Activated CD8-positive, alpha-beta memory T cell treated with anti-CD3 and anti-CD28 coated beads for 48 hours (primary cell): ENCODE data around the gene AGBL1.
"Not testable (repeated sequence)": the region's sequence is repeated elsewhere in the genome, so short reads cannot be mapped to it uniquely, and the experiment has no call there.

Experiments used
- DNase-seq, 3 experiments: peaks; one replicate each; pipeline ENCODE4 v3.0.0-alpha.2; 2020; ENCODE audit warnings: low read depth in 2 of 3, low spot score in 2 of 3

AGBL1 gene

DNA sequence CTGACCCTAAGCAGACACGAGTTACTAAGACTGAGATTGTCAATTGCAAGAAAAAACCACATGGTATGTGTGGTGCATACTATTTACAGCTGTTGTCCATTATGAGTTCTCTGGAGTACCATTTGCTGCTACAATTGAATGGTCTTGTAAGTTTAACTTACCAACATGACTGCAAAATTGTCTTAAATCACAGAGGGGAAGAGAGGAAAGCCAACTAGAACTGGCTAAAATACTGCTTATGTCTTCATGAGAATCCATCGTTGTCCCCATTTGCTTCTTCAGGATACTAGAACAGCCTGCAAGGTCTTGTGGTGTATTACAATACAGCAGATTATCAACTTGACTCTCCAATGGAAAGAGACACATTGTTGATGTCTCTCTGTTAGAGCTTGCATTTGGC, 313.2 kb downstream of the AGBL1 start:
- no peak for DNase-seq

- DNase-seq = no peak
Observed at GRCh38 chr15:86394866-86395265, 315.2 kb downstream of the AGBL1 start.

DNA sequence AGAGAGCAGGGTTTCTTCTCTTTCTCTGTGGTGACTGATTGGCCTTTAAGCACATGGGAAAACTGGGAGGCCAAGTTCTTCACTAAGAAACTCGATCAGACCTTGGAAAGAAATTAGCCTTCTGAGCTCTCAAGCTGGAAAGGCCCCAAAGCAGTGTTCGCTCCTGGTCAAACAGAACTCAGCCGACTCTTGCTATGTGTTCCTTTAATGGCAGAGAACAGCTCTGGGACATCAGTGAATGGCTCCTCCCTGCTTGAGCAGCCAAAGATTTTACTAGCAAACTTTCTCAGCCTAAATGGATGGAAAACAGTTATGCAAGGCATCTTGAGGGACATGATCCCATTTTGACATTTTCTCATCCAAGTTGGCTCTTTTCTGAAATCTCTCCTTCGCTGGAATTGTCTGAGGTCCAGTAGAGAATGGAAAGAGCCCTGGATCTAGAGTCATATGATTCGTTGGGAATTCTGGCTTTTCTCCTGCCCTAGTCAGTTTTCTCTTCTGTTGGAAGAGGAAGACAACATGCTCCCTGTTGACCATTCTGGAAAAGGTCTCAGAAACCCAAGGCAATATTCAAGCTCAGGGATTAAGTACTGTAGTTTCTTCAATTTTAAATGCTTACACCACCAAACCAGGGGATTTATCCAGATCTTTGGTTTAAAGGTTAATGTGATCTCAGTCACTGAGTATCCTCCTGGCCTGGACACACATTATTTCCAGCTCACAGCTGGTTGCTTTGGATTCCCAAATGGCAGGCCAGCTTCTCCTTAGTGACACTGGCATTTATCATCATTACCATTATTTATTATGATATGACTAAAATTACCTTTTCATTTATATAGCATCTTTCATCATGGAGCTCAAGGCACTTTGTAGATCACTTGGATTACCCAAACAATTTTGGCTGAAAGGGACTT, 319.6 kb downstream of the AGBL1 start:
- no peak for DNase-seq

- DNase-seq = no peak
Observed at GRCh38 chr15:86403221-86403620, 323.6 kb downstream of the AGBL1 start.

- no peak for DNase-seq
Observed at GRCh38 chr15:86403914-86404583, 324.4 kb downstream of the AGBL1 start.

GRCh38 chr15:86408261-86408660, 328.6 kb downstream of the AGBL1 start:
- DNase-seq = no peak

GRCh38 chr15:86411916-86412315, 332.2 kb downstream of the AGBL1 start:
- DNase-seq = no peak

GRCh38 chr15:86413191-86413590, 333.5 kb downstream of the AGBL1 start:
- no peak for DNase-seq

DNA sequence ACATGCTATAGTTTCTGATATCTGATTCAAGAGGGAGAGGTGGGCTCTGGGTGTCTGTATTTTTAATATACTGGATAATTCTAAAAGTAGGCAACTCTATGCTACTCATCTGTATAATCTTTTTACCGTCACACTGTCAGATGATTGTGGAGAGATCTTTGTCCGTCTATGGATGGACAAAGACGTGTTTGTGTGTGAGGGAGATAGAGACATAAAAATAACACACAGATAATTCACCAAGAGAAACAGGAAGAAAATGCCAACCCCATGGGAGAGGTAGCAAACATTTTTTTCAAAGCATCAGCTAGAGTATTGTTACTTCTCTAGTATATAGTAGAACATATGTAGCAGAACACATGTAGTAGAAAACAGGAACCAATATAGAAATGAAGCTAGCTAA, 346.1 kb downstream of the AGBL1 start:
- no peak for DNase-seq

GRCh38 chr15:86432861-86433260, 353.2 kb downstream of the AGBL1 start:
- DNase-seq = no peak

- DNase-seq = no peak
Observed at GRCh38 chr15:86433983-86434382, 354.3 kb downstream of the AGBL1 start.

DNA sequence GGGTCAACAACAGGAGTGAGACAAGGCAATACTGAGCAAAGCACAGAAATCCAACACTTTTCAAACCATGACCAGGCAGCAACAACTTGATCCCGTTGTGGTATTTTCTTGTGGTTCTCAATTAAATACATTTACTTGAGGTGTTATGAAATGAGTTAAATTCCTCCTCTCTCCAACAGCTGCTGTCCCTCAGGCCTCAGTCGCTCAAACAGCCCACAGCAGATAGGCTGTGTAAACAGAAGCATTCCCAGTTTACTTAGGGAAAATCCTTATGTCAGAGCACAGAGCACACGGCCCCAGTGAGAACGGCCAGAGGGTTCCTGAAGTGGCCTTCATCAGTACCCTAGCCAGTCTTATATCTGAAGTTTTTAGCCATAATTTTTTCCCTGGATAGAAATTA, 359.9 kb downstream of the AGBL1 start:
- no peak for DNase-seq

DNA sequence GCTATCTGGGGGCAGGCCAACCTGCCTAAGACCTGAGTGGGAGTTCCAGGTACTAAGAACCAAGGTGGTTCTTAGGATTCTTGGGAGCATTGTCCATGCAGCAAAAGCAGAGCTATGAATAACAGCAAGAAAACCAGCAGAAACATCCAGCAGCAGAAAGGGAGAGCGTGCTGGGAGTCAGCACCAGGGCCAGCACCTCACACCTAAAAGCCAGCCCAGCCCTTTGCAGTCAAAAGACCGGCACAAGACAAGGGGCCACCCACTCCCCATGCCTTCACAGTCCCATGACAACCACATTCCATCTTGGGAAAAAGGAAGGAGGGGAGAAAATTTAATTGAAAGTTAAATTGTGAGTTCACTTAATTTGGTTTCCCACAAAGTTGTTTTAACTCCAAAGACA, 364.9 kb downstream of the AGBL1 start:
- no peak for DNase-seq

GRCh38 chr15:86445579-86446252, 366.0 kb downstream of the AGBL1 start:
- no peak for DNase-seq

DNA sequence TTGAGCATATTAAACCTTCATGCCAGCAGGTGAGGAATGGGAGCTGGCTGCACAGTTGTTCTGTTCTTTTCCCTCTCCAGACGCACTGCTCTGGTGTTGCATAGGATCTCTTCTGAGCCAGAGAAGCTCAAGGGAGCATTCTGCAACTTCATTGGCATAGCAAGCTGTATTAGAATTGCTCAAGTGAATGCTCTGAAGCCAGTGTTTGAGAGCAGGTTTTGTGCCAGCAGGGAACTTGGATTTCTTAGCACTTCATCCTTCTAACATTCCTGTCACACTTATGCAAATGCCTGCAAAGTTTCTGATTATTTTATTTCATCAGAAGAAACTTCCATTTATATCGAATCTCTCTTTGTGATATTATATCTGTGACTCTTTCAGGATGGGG, 366.6 kb downstream of the AGBL1 start:
- DNase-seq = no peak

DNA sequence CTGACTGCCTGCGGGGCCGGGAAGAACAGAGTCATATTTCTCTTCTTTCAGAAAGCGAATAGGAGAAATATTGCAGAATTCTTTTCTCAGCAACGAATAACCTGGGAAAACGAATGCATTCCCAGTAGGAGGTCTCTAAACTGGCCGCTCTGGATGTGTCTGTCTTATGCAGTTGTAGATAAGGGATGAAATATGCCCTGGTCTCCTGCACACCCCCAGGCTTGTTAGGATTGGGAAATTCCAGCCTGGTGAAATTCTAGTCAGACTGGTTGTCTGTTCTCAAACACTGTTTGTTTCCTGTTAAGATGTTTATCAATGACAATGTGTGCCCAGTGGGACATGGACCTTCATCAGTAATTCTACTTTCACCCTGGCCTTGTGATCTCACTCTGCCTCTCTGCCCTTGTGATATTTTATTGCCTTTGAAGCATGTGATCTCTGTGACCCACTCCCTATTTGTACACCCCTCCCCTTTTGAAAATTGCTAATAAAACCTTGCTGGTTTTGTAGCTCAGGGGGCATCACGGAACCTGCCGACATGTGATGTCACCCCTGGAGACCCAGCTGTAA, 385.9 kb downstream of the AGBL1 start:
- DNase-seq = not testable (repeated sequence)

- DNase-seq = no peak
Observed at GRCh38 chr15:86481720-86482119, 402.0 kb downstream of the AGBL1 start.

DNA sequence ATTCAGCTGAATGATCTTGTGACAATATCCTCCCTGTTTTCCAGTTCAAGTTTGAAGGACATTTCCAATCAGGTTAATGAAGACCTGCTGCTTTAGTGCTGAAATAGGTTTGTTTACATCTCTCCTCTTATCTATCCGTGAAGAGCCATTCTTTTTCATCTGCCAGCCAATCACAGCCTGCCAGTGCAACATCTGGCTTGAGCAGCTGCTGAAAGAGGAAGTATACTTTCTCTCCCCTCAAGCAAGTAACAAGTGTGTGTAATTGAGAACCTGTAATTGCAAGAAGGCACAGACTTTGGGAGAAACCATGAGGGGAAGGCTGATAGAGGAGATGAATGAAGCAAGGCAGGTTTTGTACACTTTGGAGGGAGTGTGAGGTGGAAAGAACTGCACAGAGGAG, 404.3 kb downstream of the AGBL1 start:
- no peak for DNase-seq

DNA sequence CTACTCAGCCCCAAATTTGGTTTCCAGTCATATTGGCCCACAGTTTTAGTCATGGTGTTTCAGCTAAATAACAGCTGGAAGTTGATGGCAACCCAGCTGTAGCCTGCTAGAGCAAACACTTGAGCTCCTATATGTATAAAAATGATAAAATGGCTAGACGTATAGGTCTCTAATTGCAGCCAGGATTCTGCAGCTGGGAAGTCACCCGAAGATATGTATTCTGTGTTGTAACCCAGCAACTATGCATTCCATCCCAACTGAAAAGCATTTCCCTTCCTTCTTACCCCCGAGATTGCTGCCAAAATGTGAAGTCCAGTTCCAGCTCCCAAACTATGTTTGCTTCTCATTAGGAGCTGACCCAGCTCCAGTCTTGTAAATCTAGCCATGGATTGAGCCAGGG, 408.4 kb downstream of the AGBL1 start:
- DNase-seq = no peak

DNA sequence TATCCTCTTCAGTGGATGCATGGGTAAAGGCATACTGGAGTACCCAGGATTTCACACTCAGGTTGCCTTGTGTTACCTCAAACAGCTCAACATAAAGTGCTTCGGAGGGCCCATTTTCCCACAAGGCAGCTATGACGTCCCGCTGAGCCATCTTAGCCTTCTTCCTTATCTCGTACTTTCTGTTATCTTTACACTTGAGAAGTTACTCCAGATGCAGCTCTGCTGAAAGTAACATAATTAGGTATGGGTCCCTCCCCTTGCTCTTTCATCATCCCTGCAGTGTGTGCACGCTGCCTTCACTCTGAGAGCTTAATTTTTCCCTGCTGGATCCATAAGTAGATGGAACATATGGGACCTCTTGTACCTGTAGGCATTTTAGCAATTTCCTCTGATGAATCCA, 410.3 kb downstream of the AGBL1 start:
- no peak for DNase-seq

DNA sequence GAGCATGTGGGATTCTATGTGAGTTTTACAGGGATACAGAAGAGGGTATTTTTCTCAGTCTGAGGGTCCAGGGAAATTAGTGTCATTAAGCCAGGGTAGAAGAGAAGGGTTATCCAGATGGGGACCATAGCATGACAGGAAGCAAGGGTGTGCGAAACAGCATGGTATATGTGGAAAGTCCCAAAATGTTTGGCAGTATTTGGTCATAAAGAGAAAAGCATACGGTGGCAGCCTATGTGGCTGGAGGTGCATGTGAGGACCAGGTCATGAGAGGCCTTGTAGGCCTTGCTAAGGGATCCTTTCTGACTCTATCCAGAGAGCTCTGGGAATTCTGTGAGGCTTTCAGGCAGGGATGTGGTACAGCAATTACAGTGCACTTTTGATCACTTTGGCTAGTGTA, 411.4 kb downstream of the AGBL1 start:
- DNase-seq = no peak

DNA sequence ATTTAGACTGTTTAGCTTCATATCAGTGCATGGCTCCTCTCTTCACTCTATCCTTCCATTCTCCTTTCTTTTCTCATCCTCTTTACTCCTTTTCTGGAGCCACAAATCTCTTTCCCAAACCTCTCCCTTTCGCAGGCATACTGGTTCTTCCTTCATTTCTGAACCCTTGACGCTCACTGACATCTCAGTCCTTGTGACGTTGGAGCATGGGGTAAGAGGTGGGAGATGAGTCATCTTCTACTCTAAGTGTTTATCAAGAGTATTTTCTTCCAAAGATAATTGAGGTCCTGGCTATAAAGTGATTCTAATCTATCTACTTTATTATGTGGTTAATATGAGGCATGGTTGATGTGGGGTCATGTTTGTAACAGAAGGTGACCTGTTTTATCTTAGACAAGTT, 414.2 kb downstream of the AGBL1 start:
- DNase-seq = no peak
